Liver (tissue), 9 donors: ENCODE data around the gene ABHD14A. TPM values are rescaled to one million over a fixed set of nuclear protein-coding genes. Genes with fewer than 3 reads are reported as not detected.

Experiments used
- DNase-seq: peaks from one replicate; pipeline ENCODE4 v3.0.0-alpha.2; 2017; ENCODE audit warnings: low spot score
- H3K27ac ChIP-seq, 2 donors: one replicate each; pipeline ENCODE4 v1.7.0; 2013; ENCODE audit warnings: inconsistent platforms in 2 of 2, low read length in 2 of 2, control low read depth in 1 of 2, low read depth in 1 of 2, mild to moderate bottlenecking in 1 of 2
- H3K27me3 ChIP-seq, 4 donors: one replicate each; pipeline versions ENCODE4 v1.6.1 to v1.7.0; 2013; ENCODE audit warnings: low read length in 3 of 4, inconsistent platforms in 1 of 4, mild to moderate bottlenecking in 1 of 4, moderate library complexity in 1 of 4; ENCODE audit not compliant: control insufficient read depth in 4 of 4, insufficient read depth in 4 of 4
- H3K36me3 ChIP-seq, 4 donors: one replicate each; pipeline versions ENCODE4 v1.6.1 to v1.7.0; 2013; ENCODE audit warnings: low read length in 3 of 4, mild to moderate bottlenecking in 3 of 4, low read depth in 1 of 4, moderate library complexity in 1 of 4; ENCODE audit not compliant: control insufficient read depth in 4 of 4, insufficient read depth in 3 of 4
- H3K4me1 ChIP-seq, 4 donors: one replicate each; pipeline versions ENCODE4 v1.6.1 to v1.7.0; 2013; ENCODE audit warnings: low read length in 3 of 4, mild to moderate bottlenecking in 3 of 4, moderate library complexity in 1 of 4; ENCODE audit not compliant: control insufficient read depth in 4 of 4, insufficient read depth in 4 of 4
- H3K4me3 ChIP-seq, 3 donors: one replicate each; pipeline versions ENCODE4 v1.6.1 to v1.7.0; 2013; ENCODE audit warnings: low read length in 3 of 3, control low read depth in 1 of 3, low read depth in 1 of 3, mild to moderate bottlenecking in 1 of 3
- H3K9ac ChIP-seq, 2 donors: one replicate each; pipeline ENCODE4 v1.7.0; 2013; ENCODE audit warnings: low read length in 2 of 2, mild to moderate bottlenecking in 2 of 2, moderate library complexity in 2 of 2, control low read depth in 1 of 2, low read depth in 1 of 2
- H3K9me3 ChIP-seq, 4 donors: one replicate each; pipeline versions ENCODE4 v1.6.1 to v1.7.0; 2013; ENCODE audit warnings: low read length in 3 of 4; ENCODE audit not compliant: control insufficient read depth in 4 of 4
- EGR1 ChIP-seq, 2 donors: IDR thresholded peaks; 2 replicates each; pipeline ENCODE4 v1.6.1; 2016 to 2018; ENCODE audit warnings: antibody characterized with exemption in 2 of 2, low read depth in 2 of 2
- FOXA1 ChIP-seq: IDR thresholded peaks from 2 replicates; pipeline ENCODE4 v1.6.1; 2016; ENCODE audit warnings: antibody characterized with exemption
- FOXA2 ChIP-seq: IDR thresholded peaks from 2 replicates; pipeline ENCODE4 v1.6.1; 2016; ENCODE audit warnings: antibody characterized with exemption
- GABPA ChIP-seq, 2 donors: IDR thresholded peaks in 1 of 2; conservative IDR thresholded peaks in 1 of 2; 2 replicates each; pipeline ENCODE4 v1.6.1; 2016; ENCODE audit warnings: antibody characterized with exemption in 2 of 2, mild to moderate bottlenecking in 1 of 2, moderate library complexity in 1 of 2
- HNF4A ChIP-seq, 2 donors: conservative IDR thresholded peaks; 2 replicates each; pipeline ENCODE4 v1.6.1; 2016; ENCODE audit warnings: antibody characterized with exemption in 2 of 2, mild to moderate bottlenecking in 2 of 2
- HNF4G ChIP-seq: IDR thresholded peaks from 2 replicates; pipeline ENCODE4 v1.6.1; 2016; ENCODE audit warnings: antibody characterized with exemption
- JUND ChIP-seq, 2 donors: IDR thresholded peaks; 2 replicates each; pipeline ENCODE4 v1.6.1; 2016; ENCODE audit warnings: antibody characterized with exemption in 2 of 2
- NR2F2 ChIP-seq: IDR thresholded peaks from 2 replicates; pipeline ENCODE4 v1.6.1; 2016; ENCODE audit warnings: antibody characterized with exemption
- RAD21 ChIP-seq, 2 donors: IDR thresholded peaks; 2 replicates each; pipeline ENCODE4 v1.6.1; 2016; ENCODE audit warnings: antibody characterized with exemption in 2 of 2, mild to moderate bottlenecking in 2 of 2
- RXRA ChIP-seq, 2 donors: IDR thresholded peaks; 2 replicates each; pipeline ENCODE4 v1.6.1; 2017 to 2018; ENCODE audit warnings: antibody characterized with exemption in 2 of 2, mild to moderate bottlenecking in 1 of 2
- SP1 ChIP-seq: IDR thresholded peaks from 2 replicates; pipeline ENCODE4 v1.6.1; 2018; ENCODE audit warnings: antibody characterized with exemption, mild to moderate bottlenecking
- TAF1 ChIP-seq: conservative IDR thresholded peaks from 2 replicates; pipeline ENCODE4 v1.6.1; 2016; ENCODE audit warnings: antibody characterized with exemption, mild to moderate bottlenecking
- YY1 ChIP-seq: IDR thresholded peaks from 2 replicates; pipeline ENCODE4 v1.6.1; 2016; ENCODE audit warnings: antibody characterized with exemption, mild to moderate bottlenecking
- WGBS: extraction: QIAGEN DNeasy Blood & Tissue Kit; methylation state at CpG from one replicate; pipeline ENCODE4 v1.1.7; 2013; 5-methylcytosine and 5-hydroxymethylcytosine counted together
- polyA plus RNA-seq, 2 donors: library from polyadenylated mRNA; stranded (reverse) in 1 of 2; unstranded in 1 of 2; fragments of 200-250 nt in 1 of 2; fragments of >200 nt in 1 of 2; fragmentation: Nextera tagmentation in 1 of 2; extraction: Ambion mirVana in 1 of 2; gene quantifications; one replicate each; pipeline versions ENCODE4 v1.2.1 to v1.2.3, GENCODE V29; 2013 to 2015
- total RNA-seq, 2 donors: library from RNA; depleted of rRNA; stranded (reverse); fragments of >200 nt; gene quantifications; one replicate each; pipeline ENCODE4 v1.2.3, GENCODE V29; 2014
- TF ChIP-seq, protein P1 (sequence below): IDR thresholded peaks from 2 replicates; pipeline ENCODE4 v1.6.1; 2016; ENCODE audit warnings: antibody characterized with exemption
- TF ChIP-seq, protein P2 (sequence below): IDR thresholded peaks from 2 replicates; pipeline ENCODE4 v1.6.1; 2016; ENCODE audit warnings: antibody characterized with exemption
- TF ChIP-seq, protein P3 (sequence below): IDR thresholded peaks from 2 replicates; pipeline ENCODE4 v1.6.1; 2016; ENCODE audit warnings: antibody characterized with exemption, mild to moderate bottlenecking
- TF ChIP-seq, protein P4 (sequence below): IDR thresholded peaks from 2 replicates; pipeline ENCODE4 v1.6.1; 2016; ENCODE audit warnings: antibody characterized with exemption
- TF ChIP-seq, protein P5 (sequence below): fragments of 150-350 bp; IDR thresholded peaks from 2 replicates; pipeline ENCODE4 v1.5.1; 2017; ENCODE audit warnings: improper control_type of control experiment, low read depth, low read length; ENCODE audit not compliant: missing input control
- donor health status: healthy.
- donor health status: healthy.
- donor health status: healthy.
- donor health status: healthy.
- donor health status: healthy.

Gene ABHD14A
- total and polyA plus RNA-seq, 4 donors: 8.2 to 19.9 (median 13.4) TPM

DNA sequence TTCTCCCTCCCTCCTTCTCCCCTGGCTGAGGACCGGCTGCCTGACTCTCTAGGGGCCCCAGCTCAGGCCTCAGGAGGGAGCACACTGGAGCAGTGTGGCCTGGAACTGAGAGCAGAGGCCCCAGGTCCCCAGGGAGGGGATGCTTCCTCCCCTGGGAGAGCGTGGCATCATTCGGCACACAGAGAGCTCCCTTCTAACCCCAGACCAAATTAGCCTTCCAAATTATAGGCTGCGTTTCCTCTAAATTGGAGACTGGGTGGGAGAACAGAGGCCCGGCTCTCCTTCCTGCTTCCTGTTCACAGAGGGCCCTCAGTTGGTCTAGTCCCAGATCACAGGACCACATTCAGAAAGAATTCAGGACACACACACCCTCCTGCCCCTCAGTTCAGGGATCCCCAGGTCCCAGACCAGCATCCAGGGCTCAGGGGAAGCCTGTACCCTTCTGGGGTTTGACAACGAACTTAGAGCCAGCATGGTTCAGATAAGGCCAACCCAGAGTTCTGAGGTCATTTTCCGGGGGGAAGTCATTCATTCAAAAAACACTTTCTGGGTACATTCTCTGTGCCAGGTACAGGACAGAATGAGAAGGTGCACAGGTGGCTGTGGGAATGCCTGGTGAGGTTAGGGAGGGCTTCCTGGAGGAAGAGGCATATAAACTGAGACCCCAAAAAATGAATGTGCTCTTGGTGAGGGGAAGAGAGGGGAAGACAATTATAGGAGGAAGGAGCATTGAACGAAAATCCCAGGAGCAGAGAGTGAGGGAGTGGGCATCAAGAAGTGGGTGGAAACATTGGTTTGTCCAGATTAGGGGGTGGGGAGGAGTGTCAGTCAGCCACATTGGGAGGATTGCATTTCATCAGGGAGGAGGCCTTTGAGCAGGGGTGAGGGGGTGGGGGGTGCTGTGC, 49.2 kb downstream of the ABHD14A start:
- no peak overlapping the region for H3K27ac ChIP-seq
- 77% methylated on average over 8 of the region's 8 CpGs for WGBS
- peaks cover 0 to 3% (median 0%) of the 10 kb centered on the region in 4 donors for H3K4me1 ChIP-seq
- no peaks in the 10 kb centered on the region for H3K36me3 ChIP-seq
- H3K4me3 ChIP-seq: no peak overlapping the region
- H3K9ac ChIP-seq: no peak overlapping the region
- no peaks in the 10 kb centered on the region for H3K27me3 ChIP-seq
- H3K9me3 ChIP-seq: no peaks in the 10 kb centered on the region
- no peak for DNase-seq
- TF ChIP-seq, protein P1, sequence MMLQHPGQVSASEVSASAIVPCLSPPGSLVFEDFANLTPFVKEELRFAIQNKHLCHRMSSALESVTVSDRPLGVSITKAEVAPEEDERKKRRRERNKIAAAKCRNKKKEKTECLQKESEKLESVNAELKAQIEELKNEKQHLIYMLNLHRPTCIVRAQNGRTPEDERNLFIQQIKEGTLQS: no peak
- TF ChIP-seq, protein P2, sequence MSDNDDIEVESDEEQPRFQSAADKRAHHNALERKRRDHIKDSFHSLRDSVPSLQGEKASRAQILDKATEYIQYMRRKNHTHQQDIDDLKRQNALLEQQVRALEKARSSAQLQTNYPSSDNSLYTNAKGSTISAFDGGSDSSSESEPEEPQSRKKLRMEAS: no peak
- TF ChIP-seq, protein P3, sequence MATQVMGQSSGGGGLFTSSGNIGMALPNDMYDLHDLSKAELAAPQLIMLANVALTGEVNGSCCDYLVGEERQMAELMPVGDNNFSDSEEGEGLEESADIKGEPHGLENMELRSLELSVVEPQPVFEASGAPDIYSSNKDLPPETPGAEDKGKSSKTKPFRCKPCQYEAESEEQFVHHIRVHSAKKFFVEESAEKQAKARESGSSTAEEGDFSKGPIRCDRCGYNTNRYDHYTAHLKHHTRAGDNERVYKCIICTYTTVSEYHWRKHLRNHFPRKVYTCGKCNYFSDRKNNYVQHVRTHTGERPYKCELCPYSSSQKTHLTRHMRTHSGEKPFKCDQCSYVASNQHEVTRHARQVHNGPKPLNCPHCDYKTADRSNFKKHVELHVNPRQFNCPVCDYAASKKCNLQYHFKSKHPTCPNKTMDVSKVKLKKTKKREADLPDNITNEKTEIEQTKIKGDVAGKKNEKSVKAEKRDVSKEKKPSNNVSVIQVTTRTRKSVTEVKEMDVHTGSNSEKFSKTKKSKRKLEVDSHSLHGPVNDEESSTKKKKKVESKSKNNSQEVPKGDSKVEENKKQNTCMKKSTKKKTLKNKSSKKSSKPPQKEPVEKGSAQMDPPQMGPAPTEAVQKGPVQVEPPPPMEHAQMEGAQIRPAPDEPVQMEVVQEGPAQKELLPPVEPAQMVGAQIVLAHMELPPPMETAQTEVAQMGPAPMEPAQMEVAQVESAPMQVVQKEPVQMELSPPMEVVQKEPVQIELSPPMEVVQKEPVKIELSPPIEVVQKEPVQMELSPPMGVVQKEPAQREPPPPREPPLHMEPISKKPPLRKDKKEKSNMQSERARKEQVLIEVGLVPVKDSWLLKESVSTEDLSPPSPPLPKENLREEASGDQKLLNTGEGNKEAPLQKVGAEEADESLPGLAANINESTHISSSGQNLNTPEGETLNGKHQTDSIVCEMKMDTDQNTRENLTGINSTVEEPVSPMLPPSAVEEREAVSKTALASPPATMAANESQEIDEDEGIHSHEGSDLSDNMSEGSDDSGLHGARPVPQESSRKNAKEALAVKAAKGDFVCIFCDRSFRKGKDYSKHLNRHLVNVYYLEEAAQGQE: no peak
- TF ChIP-seq JUND (IDR thresholded peaks at IDR 0.05): no peak
- no peak for TF ChIP-seq HNF4G
- TF ChIP-seq RXRA (IDR thresholded peaks at IDR 0.05): no peak
- TF ChIP-seq YY1: no peak
- TF ChIP-seq EGR1 (IDR thresholded peaks at IDR 0.05; ENCODE audit: low read depth in 2 of 2): no peak
- TF ChIP-seq FOXA1: no peak
- no peak for TF ChIP-seq NR2F2
- TF ChIP-seq FOXA2: no peak
- no peak for TF ChIP-seq SP1
- no peak for TF ChIP-seq GABPA (IDR thresholded peaks at IDR 0.05 in 1 of 2, conservative IDR thresholded peaks at IDR 0.05 in 1 of 2)
- no peak for TF ChIP-seq TAF1
- TF ChIP-seq RAD21 (IDR thresholded peaks at IDR 0.05): no peak
- TF ChIP-seq, protein P4, sequence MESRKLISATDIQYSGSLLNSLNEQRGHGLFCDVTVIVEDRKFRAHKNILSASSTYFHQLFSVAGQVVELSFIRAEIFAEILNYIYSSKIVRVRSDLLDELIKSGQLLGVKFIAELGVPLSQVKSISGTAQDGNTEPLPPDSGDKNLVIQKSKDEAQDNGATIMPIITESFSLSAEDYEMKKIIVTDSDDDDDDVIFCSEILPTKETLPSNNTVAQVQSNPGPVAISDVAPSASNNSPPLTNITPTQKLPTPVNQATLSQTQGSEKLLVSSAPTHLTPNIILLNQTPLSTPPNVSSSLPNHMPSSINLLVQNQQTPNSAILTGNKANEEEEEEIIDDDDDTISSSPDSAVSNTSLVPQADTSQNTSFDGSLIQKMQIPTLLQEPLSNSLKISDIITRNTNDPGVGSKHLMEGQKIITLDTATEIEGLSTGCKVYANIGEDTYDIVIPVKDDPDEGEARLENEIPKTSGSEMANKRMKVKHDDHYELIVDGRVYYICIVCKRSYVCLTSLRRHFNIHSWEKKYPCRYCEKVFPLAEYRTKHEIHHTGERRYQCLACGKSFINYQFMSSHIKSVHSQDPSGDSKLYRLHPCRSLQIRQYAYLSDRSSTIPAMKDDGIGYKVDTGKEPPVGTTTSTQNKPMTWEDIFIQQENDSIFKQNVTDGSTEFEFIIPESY: no peak
- no peak for TF ChIP-seq HNF4A (conservative IDR thresholded peaks at IDR 0.05)
- TF ChIP-seq, protein P5, sequence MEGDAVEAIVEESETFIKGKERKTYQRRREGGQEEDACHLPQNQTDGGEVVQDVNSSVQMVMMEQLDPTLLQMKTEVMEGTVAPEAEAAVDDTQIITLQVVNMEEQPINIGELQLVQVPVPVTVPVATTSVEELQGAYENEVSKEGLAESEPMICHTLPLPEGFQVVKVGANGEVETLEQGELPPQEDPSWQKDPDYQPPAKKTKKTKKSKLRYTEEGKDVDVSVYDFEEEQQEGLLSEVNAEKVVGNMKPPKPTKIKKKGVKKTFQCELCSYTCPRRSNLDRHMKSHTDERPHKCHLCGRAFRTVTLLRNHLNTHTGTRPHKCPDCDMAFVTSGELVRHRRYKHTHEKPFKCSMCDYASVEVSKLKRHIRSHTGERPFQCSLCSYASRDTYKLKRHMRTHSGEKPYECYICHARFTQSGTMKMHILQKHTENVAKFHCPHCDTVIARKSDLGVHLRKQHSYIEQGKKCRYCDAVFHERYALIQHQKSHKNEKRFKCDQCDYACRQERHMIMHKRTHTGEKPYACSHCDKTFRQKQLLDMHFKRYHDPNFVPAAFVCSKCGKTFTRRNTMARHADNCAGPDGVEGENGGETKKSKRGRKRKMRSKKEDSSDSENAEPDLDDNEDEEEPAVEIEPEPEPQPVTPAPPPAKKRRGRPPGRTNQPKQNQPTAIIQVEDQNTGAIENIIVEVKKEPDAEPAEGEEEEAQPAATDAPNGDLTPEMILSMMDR: no peak
